Right renal pelvis (tissue), 4 donors: ENCODE data around the gene SPEM2. TPM values are rescaled to one million over a fixed set of nuclear protein-coding genes. Genes with fewer than 3 reads are reported as not detected.

ENCODE experiments used
- DNase-seq, 4 donors: peaks; one replicate each; pipeline ENCODE4 v3.0.0-alpha.2; 2013; ENCODE audit warnings: low read depth in 4 of 4, low spot score in 3 of 4, missing footprints in 1 of 4
- polyA plus RNA-seq, 4 donors: library from polyadenylated mRNA; unstranded; fragments of 120-200 nt; gene quantifications; one replicate each; pipeline ENCODE4 v1.2.1, GENCODE V29; 2013; ENCODE audit not compliant: insufficient read length in 4 of 4

Gene SPEM2
- under 1 TPM in 2 of 4 donors, not detected in 2; 0.12 TPM for polyA plus RNA-seq

GRCh38 chr17:7425316-7425715 is at the start of gene SPEM2:
Gene SPEM2, plus strand, starts transcription at chr17:7425616. Its CDS starts 73 bp downstream, at chr17:7425689.
- DNase-seq = no peak

DNA sequence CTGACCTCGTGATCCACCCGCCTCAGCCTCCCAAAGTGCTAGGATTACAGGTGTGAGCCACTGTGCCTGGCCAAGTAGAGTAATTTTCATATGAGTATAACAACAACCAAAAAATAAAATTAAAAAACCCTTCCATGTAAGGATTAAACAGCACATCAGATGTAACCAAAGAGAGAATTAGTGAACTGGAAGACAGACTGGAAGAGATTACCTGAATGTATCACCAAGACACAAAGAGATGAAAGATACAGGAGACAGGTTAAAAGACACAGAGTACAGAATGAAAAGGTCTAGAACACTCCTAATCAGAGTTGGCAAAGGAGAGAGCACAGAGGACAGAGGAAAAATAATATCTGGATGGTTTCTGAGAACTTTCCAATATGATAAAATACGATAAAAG is 46.3 kb upstream of the SPEM2 start:
- DNase-seq = no peak

- DNase-seq = no peak
Observed at GRCh38 chr17:7380321-7380720, 45.1 kb upstream of the SPEM2 start.

DNA sequence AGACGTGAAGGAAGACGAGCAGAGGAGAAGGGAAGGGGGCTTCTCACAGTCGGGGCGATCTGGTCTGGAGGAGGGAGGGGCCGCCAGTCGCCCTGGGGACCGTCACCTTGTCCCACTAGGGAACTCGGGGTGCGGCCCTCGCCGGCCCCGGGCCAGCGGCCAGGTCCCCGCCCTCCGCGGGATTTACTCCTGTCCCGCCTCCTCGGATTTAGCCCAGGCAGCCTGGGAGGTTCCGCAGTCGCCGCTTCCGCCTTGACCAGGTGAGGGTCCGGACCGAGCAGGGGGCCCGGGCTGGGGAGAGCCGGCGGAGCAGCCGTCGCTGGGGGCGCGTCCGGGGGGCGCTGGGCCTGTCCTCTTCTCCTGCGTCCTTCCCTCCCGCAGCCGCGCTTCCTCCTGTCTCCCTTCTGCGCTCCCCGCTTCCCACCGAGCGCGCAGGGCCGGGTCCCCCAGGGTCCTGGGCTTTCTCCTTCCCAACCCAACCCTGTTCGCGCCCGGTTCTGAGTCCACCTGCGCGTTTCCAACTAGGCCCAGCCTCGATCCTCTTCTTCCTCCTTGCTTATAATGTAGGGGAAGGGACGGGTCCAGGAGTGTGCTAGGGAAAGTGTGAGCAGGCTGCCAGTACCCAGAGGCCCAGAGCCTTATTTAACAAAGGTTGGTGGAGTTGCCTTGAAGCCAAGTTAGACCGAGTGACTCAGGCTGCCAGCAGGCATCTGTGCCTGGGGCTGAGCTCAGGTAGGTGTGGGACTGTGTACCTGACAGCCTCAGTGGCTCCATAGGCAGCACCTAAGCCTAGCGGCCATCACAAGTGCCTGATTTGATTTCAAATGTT is 44.3 kb upstream of the SPEM2 start, which contains the start of gene TNK1:
Gene TNK1 (plus strand): TSS at position 235 of the 829 bp plus-strand sequence. CDS start 1,838 bp downstream, outside the sequence.
- DNase-seq = peak in 1 of 4 donors; percentile 5

DNA sequence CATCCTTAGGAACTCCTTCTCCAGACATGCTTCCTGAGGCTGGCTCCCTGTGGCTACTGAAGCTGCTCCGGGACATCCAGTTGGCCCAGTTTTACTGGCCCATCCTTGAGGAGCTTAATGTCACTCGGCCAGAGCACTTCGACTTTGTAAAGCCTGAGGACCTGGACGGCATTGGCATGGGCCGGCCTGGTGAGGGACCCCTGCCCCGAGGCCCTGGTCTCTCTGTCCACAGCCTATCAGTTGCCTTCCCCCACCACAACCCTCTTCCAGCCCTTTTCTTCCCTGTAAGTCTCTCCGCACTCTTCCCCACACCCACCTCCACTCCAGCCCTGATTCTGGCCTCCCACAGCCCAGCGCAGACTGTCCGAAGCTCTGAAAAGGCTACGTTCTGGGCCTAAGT is 42.5 kb upstream of the SPEM2 start:
- DNase-seq = no peak

- no peak for DNase-seq
Observed at GRCh38 chr17:7383371-7383741, 42.1 kb upstream of the SPEM2 start.

DNA sequence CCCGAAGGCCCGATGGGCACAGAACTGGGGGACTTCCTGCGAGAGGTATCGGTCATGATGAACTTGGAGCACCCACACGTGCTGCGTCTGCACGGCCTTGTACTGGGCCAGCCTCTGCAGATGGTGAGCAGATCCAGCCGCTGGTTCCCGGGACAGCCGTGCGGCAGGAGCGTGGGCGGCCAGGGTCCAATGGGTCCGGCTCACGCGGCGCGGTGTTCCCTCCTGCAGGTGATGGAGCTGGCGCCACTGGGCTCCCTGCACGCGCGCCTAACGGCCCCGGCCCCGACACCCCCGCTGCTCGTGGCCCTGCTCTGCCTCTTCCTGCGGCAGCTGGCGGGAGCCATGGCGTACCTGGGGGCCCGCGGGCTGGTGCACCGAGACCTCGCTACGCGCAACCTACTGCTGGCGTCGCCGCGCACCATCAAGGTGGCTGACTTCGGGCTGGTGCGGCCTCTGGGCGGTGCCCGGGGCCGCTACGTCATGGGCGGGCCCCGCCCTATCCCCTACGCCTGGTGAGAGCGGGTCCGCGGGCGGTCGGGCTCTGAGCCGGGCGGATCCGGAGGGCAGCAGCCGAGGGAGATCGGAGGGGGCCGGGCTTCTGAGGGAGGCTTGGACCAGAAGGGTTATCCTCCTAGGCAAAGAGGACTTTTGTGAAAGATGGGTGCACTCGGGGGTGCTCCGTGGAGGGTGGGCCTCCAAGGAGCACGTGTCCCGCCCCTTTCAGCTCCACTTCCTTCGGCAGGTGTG is 41.5 kb upstream of the SPEM2 start:
- DNase-seq = no peak

DNA sequence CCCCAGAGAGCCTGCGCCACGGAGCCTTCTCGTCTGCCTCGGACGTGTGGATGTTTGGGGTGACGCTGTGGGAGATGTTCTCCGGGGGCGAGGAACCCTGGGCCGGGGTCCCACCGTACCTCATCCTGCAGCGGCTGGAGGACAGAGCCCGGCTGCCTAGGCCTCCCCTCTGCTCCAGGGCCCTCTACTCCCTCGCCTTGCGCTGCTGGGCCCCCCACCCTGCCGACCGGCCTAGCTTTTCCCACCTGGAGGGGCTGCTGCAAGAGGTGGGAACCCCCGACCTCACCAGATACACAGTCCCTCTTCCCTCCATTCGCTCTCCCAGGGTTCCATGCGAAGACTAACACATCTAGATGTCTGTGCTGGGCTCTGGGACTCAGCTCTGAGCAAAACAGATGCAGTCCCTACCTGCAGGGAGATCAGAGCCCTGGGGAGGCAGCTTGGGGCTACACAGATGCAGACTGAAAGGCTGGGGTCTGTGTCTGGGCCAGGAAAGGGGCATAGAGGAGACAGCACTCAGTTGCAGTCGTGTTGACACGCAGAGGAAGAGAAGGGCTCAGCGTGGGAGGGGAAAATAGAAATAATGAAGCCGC is 40.8 kb upstream of the SPEM2 start:
- no peak for DNase-seq

GRCh38 chr17:7388856-7389255 is 36.6 kb upstream of the SPEM2 start:
- DNase-seq = no peak

GRCh38 chr17:7389924-7390910 is 35.2 kb upstream of the SPEM2 start:
- DNase-seq = no peak

- DNase-seq = no peak
Observed at GRCh38 chr17:7391307-7391706, 34.1 kb upstream of the SPEM2 start.

DNA sequence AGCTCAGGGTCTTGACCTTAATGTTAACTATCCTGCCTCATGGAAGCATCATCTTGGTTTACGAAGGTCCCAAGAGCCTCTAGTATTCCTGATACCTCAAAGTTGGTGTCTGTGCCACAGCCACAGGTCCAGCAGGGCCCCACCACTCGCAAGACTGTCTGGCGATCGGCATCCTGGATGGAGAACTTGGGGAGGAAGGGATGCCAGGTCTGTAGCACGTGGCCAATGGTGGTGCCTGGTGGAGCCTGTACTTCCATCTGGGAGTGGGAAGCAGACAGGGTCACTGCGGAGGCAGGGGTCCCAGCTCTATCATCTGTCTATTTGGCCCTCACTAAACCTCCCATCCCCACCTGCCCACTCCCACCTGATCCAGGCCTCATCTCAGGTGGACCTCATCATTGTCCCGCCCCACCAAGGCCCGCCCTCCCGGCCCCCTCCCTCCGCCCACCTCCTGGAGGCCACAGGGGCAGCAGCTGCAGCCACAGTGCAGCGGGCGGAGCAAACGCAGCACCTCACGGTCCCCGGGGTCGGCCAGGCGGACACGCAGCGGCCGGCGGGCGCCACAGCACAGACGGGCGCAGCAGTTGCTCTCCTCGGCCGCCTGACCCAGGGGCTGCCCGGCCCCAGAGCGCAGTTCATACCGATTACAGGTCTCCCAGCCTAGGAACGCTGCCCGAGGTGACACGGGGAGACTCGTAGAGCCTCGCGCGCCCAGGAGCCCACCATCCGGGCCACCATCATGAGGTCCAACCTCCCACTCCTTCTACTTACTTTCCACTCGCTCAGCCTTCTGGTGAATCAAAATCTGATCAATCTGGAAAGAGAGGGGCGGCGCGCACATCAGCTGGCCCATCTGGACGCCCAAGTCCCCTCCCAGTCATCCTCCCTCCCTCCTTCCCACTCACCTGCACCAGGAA is 32.5 kb upstream of the SPEM2 start:
- no peak for DNase-seq

- DNase-seq = no peak
Observed at GRCh38 chr17:7393613-7394451, 31.6 kb upstream of the SPEM2 start.

DNA sequence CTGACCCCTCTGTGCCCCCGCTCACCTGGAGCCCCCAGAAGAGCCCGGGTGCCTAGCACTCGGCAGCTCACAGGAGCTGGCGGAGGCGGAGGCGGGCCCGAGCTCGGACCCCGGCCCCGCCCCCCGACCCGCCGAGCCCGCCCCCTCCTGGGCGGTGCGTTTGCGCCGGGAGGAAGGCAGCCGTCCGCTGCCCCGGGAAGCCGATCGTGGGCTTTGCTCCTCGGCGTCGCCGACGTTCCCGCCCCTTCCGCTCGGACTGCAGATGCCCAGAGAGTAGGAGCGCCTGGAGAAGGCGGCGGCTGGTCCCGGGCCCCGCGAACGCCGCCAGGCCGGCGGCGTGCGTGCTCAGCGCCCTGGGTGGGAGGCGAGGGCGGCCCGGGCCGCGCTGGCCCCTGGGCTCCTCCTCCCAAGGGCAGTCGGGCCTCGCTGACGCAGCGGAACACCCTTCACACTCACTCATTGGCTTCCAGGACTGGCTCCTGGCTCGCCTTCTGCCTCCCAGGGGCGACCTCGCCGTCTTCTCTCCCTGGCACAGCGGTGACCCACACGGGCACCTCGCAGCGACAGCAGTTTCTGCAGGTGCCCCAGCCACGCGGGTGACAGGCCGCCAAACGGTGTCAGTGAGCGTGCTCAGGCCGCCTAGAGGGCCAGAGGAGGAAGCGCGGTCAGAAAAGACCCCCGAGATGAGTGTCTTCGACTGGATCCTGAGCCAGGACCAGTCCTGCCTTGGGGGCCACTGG is 30.8 kb upstream of the SPEM2 start, which contains the start of gene PLSCR3:
Gene PLSCR3 (minus strand): TSS at position 74 of the 740 bp plus-strand sequence. CDS start 415 bp downstream, outside the sequence.
- DNase-seq = peak in 2 of 4 donors; percentile 69 to 79

- DNase-seq = no peak
Observed at GRCh38 chr17:7396147-7396546, 29.3 kb upstream of the SPEM2 start.

DNA sequence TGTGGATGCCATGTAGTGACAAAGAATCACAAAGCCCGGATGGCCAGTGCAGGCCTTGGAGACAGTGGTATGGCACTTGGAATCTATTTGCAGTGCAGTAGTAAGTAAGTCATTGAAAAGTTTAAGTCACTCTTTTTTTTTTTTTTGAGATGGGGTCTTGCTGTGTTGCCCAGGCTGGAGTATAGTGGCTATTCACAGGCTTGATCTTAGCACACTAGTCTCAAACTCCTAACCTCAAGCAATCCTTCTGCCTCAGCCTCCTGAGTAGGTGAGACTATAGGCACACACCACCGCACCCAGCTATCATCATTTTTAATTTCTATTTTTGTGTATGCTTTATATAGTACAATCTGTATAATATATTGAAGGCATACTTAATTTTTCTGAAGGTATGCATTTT is 26.8 kb upstream of the SPEM2 start:
- DNase-seq = no peak

DNA sequence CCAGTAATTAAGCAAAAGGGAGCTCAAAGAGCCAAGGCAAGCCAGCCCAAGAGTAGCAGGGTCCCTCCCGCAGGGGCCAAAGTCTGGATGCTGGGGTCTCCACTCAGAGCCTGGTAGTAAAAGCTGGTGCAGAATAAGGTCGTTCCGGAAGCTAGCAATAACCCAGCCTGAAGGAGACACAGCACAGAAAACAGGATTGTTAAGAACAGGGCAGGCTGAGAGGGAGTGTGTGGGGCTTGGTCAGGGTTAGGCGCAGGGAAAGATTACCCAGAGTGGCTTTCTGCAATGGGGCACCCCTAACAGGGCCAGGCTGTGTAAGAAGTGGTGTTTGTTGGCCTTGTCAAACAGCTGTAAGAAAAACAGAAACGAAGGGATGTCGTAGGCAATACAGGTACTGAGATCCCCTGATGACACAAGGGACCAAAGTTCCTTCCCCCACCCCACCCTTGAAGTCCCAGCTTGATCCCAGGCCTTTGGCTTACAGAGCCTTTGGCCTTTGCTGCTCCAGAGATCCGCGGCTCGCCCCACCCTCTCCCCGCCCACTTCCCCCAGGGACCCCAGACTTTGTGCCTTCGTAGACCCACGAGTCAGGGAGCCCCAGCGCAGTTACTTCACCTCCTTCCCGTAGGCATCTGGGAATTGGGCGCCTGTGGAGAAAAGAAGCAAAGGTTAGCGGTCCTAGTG is 22.2 kb upstream of the SPEM2 start:
- DNase-seq = no peak
